GM19328 (cell line): ENCODE results near the gene HNRNPA1.
"Not testable (repeated sequence)": the region's sequence is repeated elsewhere in the genome, so short reads cannot be mapped to it uniquely, and the experiment has no call there.

Experiments
- ATAC-seq: cut with Tn5 transposase; IDR thresholded peaks from one replicate; pipeline ENCODE4 v1.9.1; 2021; ENCODE audit warnings: mild to moderate bottlenecking, moderate library complexity; ENCODE audit not compliant: unreplicated experiment

HNRNPA1 gene

GRCh38 chr12:54296393-54297099, 16.0 kb downstream of the HNRNPA1 start:
- ATAC-seq: no peak

- no peak for ATAC-seq
Measured at GRCh38 chr12:54298904-54299303, 18.4 kb downstream of the HNRNPA1 start.

DNA sequence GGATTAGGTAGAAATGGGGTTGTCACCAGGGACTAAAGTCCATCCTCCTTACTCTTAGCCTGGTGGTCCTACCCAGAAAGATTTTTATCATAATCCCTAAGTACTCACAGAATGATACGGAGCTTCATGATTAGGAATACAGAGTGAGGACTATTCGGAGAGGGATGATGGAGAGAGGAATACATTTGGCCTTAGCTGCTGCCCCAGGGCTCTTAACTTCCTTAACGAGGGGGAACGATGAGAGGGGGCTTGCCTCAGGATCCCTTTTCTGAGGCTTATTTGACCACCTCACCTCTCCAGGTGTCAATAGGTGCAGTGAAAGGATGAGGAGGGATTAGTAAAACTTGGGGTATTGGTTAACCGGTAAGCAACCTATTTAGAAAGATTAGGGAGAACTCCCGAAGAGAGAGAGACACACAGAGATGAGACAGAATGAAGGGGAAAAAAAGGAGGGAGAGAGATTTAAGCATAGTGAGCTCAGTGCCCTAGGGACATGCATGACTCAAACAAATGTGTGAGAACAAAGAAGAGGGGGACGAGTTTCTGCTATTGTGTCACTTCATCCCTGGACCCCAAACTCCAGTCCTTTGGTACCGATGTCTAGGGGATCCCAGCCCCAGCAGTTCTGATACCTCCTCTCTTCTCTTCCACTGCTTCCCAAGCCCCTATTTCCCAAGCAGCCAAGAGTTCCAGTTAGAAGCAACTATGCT, 19.1 kb downstream of the HNRNPA1 start:
- no peak for ATAC-seq

DNA sequence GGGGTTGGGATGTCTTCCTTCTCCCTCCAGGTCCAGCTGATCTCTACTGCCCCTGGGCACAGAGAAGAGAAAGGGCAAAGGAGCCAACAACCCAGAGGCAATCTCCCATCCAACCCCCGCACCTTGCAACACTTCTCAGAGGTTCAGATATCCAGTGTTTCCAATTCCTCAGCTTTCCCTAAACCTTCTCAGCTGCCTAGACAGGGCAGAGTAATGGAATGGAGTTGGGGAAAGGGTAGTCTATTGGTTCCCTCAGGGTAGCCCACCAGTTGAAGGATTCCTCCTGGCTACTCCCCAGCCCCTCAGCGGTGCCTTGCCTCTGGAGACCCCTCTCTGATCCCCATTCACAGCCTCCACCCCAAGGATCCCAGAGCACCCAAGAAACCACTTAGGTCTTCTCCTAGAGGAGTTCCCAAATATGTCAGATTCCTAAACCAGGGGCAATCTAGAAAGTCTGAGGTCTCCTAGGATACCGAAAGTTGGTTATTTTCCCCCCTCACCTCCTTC, 19.8 kb downstream of the HNRNPA1 start:
- ATAC-seq: no peak

DNA sequence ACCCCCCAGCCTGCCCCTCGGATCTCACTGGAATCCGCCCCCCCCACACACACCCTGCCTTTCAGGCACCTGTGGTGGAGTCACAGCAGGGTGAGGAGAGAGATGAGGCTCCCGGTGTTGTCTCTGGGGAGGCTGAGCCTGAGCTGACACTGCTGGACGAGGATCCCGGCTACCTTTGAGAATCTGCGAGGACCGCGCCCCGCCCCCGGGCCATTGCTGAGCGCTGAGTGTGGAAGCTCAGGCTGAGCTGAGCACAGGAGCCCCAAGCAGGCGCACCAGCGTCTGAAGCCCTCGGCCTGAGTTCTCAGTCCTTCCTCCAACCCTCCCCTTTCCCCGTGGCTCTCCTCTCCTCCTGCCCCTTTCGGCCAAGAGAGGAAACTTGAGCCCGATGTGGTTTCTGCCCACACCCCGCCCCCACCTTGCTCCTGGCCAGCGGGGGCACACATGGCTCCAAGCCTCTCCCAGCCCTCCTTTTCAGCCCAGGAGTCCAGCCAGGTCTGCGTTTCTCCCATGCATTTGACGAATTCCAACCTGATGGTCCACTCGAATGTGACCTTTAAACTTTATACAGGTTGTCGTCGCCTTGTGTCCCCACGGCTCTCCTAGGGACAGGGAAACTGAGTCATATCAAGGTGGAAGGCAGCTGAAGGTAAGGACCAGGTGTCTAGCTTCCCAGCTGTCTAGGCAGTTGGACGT, 20.4 kb downstream of the HNRNPA1 start, which contains the start of gene NFE2:
Gene NFE2, minus strand, starts transcription at position 284 of the 696 bp plus-strand sequence. CDS start 5,767 bp downstream, outside the sequence.
- ATAC-seq: no peak

GRCh38 chr12:54301428-54302048, 21.0 kb downstream of the HNRNPA1 start:
- no peak for ATAC-seq

GRCh38 chr12:54303640-54304039, 23.1 kb downstream of the HNRNPA1 start:
- no peak for ATAC-seq

DNA sequence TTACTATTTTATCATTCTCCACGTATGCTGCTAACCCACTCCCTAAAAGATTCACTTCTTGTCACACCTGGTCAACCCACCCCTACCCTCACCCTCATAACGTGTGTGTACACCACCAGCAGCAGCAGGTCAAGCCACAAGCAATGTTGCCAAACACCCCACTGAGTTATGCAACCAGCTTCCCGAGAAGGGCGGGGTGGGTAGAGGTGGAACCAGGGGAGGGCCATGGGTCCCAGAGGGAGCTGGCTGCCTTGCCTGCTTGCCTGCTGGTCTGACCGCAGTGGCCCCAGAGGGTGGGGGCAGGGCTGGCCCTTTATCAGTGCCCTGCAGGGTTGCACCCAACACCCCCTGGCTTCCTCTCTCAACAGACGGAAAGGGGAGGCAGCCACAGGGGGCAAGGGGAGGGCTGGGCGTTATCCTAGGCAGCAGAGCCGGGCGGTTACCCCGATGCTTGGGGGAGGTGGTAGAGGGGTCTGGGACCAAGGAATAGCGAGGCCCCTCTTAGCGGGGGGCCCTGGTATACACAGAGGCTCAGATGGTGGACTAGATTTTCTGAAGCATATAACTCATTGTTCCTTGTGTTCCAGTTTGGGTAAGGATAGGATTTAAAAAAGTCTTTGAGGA, 23.8 kb downstream of the HNRNPA1 start:
- no peak for ATAC-seq

GRCh38 chr12:54306925-54307741, 26.6 kb downstream of the HNRNPA1 start:
- no peak for ATAC-seq

- ATAC-seq: no peak
Measured at GRCh38 chr12:54311051-54311450, 30.5 kb downstream of the HNRNPA1 start.

DNA sequence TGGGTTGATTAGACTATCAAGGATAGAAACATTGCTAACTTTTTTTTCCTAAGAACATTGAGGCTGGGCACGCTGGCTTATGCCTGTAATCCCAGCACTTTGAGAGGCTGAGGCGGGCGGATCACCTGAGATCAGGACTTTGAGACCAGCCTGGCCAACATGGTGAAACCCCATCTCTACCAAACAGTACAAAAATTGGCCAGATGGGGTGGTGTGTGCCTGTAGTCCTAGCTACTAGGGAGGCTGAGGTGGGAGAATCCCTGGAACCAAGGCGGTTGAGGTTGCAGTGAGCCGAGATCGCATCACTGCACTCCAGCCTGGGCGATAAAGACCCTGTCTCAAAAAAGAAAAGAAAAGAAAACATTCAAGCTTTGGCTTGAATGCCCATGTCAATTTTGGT, 31.8 kb downstream of the HNRNPA1 start:
- ATAC-seq: not testable (repeated sequence)

DNA sequence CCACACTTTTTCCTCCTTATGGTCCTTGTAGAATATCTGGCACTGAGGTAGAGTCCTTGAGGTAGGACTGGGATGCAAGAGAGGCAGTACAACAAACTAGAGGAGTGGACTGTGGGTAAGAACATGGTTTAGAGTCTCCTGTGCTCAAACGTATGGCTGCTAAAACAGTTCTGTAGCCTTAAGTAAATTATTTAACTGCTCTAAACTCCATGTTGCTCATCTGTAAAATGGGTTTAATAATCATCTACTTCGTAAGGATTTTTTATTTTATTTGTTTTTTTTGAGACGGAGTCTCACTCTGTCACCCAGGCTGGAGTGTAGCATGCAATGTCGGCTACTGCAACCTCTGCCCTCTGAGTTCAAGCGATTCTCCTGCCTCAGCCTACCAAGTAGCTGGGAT, 40.8 kb downstream of the HNRNPA1 start:
- ATAC-seq: no peak

- peak; percentile 99 for ATAC-seq
Measured at GRCh38 chr12:54324617-54325441, 44.3 kb downstream of the HNRNPA1 start, which contains the start of gene COPZ1. COPZ1 (plus strand) TSS chr12:54325131; CDS start chr12:54325164, 33 bp downstream.

GRCh38 chr12:54325442-54326109, 45.0 kb downstream of the HNRNPA1 start:
- not testable (repeated sequence) for ATAC-seq

GRCh38 chr12:54328595-54329337, 48.2 kb downstream of the HNRNPA1 start:
- no peak for ATAC-seq

- no peak for ATAC-seq
Measured at GRCh38 chr12:54329759-54330158, 49.2 kb downstream of the HNRNPA1 start.

- no peak for ATAC-seq
Measured at GRCh38 chr12:54330442-54330841, 49.9 kb downstream of the HNRNPA1 start.

DNA sequence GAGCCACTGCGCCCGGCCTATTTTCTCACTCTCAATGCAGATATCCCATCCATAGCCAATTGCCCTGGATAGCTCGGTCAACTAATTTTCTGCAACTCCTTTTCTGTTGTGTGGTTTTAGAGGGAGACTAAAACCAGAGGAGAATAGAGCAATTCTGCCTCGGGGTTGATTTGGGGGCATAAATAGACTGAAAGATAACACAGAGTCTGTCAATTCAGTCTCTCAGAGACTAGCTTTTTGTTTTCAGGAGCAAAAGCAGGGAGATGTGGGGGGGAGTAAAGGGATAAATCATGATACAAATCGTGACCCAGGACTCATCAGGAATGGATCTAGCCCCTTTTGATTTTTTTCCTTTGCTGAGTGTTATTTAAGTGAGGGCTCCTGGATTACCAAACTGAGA, 50.9 kb downstream of the HNRNPA1 start:
- no peak for ATAC-seq
